ENCODE measurements around the gene INTS6.

INTS6 gene

DNA sequence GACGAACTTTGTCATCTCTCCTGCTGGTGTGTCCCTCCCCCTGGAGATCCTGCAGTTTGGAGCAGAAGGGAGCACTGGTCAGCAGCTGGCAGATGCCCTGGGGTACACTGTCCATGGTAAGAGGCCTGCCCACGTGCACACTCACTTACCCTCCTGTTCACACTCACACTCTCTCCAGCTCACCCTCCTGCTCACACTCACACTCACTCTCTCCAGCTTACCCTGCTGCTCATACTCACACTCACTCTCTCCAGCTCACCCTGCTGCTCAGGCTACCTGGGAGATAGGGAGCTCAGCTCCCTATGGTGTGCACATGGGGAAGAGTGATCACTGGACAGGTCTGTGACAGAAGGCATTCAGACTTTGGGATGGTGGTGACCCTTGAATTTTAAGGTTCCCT is 111.6 kb downstream of the INTS6 start:
- DNase-seq: no peak

DNA sequence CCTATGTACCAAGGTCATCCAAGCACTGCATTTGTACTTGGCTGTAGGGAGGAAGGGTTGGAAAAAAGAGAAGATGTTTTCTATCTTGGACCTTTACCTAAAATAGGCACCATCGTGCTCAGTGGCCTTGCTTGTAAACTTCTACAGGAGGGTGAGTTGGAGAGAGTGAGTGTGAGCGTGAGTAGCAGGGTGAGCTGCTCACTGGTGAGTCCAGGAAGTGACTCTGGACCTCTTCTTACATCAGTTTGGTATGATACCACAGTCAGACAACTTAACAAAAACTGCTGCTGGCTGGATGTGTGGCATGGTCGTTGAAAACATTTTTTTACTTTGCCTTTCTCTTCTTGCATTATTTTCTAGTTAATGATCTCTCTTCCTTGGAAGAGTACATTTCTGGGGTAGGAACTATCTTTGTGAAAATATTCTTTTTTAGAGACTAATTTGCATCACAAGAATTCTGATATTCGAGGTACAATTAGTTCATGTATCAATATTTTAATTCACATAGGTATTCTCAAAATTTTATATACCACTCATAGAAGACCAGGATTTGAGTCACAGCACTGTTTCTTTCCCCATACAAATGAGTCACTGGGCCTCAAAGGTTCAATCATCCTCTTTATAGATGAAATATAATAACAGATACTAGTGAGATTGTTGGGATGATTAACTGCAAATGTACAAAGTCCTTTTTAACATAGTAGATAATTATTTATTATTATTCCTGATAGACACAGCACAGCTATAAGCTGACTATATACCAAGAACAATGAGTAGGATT is 112.7 kb downstream of the INTS6 start:
- no peak for DNase-seq

GRCh38 chr13:51339354-51339753 is 113.5 kb downstream of the INTS6 start, which contains the start of gene SERPINE3:
SERPINE3 (plus strand) TSS chr13:51339691; CDS start chr13:51341092, 1,401 bp downstream.
- DNase-seq: no peak

GRCh38 chr13:51336746-51337145 is 116.1 kb downstream of the INTS6 start:
- no peak for DNase-seq

GRCh38 chr13:51333826-51334225 is 119.0 kb downstream of the INTS6 start:
- DNase-seq: no peak

DNA sequence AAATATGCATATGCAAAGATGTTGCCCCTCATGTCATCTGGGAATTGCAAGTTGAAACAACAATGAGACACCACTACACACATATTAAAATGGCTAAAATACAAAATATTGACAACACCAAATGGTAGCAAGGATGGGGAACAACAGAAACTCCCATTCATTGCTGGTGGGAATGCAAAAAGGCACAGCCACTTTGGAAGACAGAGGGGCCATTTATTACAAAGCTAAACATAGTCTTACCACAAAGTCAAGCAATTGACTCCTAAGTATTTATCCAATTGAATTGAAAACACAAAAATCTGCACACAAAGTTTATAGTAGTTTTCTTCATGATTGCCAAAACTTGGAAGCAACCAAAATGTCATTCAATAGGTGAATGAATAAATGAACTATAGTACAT is 119.4 kb downstream of the INTS6 start:
- DNase-seq: no peak

DNA sequence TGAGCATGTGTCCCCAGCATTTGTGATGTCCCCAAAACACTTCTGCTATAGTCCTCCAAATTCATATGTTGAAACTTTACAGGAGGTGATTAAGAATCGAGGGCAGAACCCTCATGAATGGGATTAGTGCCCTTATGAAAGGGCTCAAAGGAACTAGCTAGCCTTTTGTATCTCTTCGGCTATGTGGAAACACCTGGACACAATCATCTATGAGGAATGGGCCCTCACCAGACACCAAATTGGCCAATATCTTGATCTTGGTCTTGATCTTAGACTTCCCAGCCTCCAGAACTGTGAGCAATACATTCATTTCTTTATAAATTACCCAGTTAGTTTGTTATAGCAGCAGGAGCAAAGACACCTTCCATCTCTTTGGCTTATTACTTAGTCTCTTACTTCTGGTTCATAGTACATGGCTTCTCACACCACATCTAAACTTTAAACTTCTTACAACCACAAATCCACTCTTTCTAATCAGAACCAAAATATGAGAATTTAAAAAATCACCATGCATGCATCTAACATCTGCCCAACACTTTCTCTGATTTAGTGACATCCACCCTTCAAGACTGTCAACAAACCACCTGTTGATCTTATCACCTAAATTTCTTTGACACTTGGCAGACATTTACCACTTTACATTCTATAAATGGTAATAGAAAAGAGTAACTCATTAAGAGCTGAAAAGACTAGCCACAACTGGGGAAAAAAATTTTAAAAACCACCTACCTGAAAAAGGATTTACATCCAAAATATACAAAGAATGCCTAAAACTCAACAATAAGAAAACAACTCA is 120.1 kb downstream of the INTS6 start:
- no peak for DNase-seq

- no peak for DNase-seq
These were observed 121.4 kb downstream of the INTS6 start for GRCh38 chr13:51331354-51331861.

DNA sequence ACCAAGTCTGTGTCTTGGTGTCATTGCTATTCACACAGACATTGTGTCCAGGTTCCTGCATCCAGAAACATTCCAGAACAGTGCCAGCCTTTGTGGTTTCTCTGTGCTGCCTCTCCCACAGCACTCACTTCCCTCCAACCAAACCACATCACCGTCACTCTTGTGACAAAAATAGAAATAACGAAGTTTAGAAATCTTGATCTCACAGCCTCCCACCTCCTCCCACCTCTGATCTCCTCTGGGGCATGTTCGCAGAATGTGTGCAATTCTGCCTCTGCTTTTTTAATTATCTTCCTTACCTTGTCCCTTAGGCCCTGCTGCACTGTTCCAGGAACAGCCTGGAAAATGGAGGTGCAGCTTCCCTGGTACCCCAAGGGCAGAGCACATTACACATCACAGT is 122.0 kb downstream of the INTS6 start:
- peak; percentile 84 for DNase-seq

GRCh38 chr13:51329606-51330005 is 123.2 kb downstream of the INTS6 start:
- peak; percentile 53 for DNase-seq

GRCh38 chr13:51328488-51328887 is 124.3 kb downstream of the INTS6 start:
- DNase-seq: no peak

GRCh38 chr13:51327961-51328360 is 124.9 kb downstream of the INTS6 start:
- DNase-seq: peak; percentile 25

- DNase-seq: no peak
These were observed 126.1 kb downstream of the INTS6 start for GRCh38 chr13:51326777-51327176.

- peak; percentile 24 for DNase-seq
These were observed 127.0 kb downstream of the INTS6 start for GRCh38 chr13:51325837-51326236.

- DNase-seq: no peak
These were observed 128.0 kb downstream of the INTS6 start for GRCh38 chr13:51324714-51325420.

DNA sequence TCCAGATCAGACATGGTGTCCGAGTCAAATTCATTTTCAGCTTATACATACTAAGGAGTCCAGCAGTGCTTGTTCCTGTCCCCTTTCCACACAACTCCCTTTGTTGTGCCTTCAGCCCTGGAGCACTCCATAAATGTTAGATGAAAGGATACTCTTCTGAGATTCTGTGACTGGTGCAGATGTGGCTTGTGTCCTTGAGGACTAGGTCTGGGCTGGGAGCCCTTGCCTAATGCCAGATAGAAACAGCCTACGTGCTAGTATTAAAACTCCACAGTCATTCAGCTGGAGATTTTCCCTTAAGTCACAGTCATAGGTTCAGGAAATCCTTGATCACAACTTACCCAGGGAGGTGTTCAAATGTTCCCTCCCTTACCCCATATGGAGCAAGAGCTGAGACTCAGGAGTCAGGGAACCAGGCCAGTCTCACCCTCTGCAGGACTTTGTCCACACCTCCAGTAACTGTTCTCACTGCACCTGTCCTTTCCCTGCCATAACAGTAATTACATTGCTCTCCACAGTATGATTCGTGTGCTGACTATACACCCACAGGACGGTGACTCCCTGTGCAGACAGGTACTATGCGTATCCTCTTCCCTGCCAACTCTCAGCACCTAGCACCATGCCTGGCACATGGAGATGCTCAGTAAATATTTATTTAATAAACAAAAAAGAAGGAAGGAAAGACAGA is 128.9 kb downstream of the INTS6 start:
- DNase-seq: no peak

GRCh38 chr13:51322826-51323225 is 130.0 kb downstream of the INTS6 start:
- no peak for DNase-seq

- DNase-seq: no peak
These were observed 131.0 kb downstream of the INTS6 start for GRCh38 chr13:51321836-51322235.

DNA sequence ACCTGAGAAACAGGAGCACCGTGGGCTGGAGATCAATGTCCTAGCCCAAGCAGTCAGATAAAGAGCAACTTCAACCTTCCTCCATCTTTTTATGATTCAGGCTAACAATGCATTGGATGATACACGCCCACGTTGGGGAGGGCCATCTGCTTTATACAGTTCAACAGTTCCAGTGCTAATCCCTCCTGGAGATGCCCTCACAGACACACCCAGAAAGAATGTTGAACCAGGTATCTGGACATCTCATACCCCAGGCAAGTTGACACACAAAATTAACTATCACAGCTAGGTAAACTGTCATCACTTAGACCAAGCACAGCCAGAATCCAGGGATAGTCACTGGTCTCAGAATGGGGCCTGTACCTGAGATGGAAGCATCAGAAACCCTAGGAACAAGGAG is 134.0 kb downstream of the INTS6 start:
- no peak for DNase-seq

GRCh38 chr13:51318015-51318414 is 134.8 kb downstream of the INTS6 start:
- no peak for DNase-seq

DNA sequence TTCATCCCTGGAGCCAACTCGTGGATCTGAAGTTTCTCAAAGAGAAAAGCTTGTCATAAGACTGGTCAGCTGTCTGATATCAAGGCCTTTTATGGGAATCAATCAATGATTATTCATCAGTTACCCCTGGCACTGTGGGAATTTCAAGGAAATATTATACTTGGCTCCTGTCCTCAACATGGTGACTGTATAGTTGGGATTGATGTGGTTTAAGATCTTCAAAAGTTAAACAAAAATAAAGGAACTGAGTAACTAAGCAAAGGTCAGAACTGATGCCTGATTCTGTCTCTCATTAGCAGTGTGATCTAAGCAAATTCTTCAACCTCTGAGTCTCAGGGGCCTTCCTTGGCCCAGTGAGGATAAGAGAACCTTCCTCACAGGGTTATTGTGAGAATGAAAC is 135.6 kb downstream of the INTS6 start:
- no peak for DNase-seq

DNA sequence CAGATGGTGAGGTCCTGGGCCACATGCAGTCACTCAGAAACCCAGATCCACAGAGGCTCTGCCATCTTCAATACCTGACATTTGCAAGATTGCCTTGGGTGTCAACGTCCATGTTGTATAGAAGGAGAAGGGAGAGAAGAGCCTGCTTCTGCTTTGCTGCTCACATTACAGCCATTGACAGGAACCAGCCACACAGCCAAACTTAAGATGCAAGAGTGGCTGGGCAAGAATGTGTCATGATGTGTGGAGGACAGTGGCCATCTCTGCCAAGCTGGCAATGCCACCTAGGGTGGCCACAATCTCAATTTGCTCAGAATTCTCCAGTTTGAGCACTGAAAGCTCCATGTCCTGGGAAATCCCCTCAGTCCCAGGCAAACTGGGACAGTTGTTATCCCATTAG is 139.2 kb downstream of the INTS6 start:
- no peak for DNase-seq

Data from MV-4-11 (cell line).